Nephron (organoid): Measurements from ENCODE around the gene BSDC1.
A peak's percentile ranks its signal among the peaks of the same experiment; 100 is the strongest.

Source experiments
- H3K27ac Mint-ChIP-seq, 3 experiments: 2 replicates each; pipeline ENCODE4 v1.8.0; 2020; ENCODE audit warnings: mixed read lengths in 3 of 3, mild to moderate bottlenecking in 2 of 3, moderate library complexity in 1 of 3
- H3K27me3 Mint-ChIP-seq: 2 replicates; pipeline ENCODE4 v1.8.0; 2021; ENCODE audit warnings: low read depth, mild to moderate bottlenecking, moderate library complexity, mixed read lengths
- H3K36me3 Mint-ChIP-seq: 2 replicates; pipeline ENCODE4 v1.8.0; 2020; ENCODE audit warnings: low read depth, mixed read lengths
- H3K4me1 Mint-ChIP-seq: 2 replicates; pipeline ENCODE4 v1.8.0; 2020; ENCODE audit warnings: mixed read lengths
- H3K4me3 Mint-ChIP-seq, 3 experiments: 2 replicates each; pipeline ENCODE4 v1.8.0; 2020; ENCODE audit warnings: mild to moderate bottlenecking in 3 of 3, mixed read lengths in 3 of 3, moderate library complexity in 2 of 3
- H3K9me3 Mint-ChIP-seq: 2 replicates; pipeline ENCODE4 v1.8.0; 2020; ENCODE audit warnings: mixed read lengths
- TF ChIP-seq, protein P1 (sequence below), 3 experiments: fragments of 200-600 bp; sonication (generic); IDR thresholded peaks; one replicate each; pipeline ENCODE4 v1.5.0; 2021; ENCODE audit warnings: antibody characterized with exemption in 3 of 3; ENCODE audit not compliant: unreplicated experiment in 3 of 3

Gene BSDC1

DNA sequence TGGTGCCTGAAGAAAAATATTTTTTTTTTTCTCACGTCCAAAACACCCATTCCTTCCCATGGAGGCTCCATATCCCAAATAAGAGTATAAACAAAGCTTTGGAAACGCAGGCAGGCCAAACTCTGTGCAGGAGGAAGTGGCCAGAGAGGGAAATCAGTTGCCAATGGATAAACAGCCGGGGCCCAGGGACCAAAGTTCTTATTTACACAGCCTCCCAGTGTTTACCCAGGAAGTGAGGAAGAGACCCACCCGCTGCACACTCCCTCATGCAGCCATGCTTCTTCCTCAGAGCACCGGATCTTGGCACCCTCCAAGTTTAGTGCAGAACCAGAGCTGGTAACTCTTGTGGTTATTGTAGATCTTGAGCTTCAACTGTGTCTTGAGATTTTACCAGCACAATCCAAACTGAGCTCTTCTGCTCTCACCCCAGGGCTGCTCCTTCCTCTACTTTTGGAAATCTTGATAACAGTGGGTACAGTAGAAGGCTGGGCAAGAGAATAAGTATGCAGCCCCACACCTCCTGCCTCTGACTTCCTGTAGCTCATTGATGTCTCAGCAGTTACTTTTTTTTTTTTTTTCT is 72.4 kb downstream of the BSDC1 start:
- no peaks in the 10 kb centered on the region for H3K9me3 Mint-ChIP-seq
- no peaks in the 10 kb centered on the region for H3K27me3 Mint-ChIP-seq
- TF ChIP-seq, protein P1, sequence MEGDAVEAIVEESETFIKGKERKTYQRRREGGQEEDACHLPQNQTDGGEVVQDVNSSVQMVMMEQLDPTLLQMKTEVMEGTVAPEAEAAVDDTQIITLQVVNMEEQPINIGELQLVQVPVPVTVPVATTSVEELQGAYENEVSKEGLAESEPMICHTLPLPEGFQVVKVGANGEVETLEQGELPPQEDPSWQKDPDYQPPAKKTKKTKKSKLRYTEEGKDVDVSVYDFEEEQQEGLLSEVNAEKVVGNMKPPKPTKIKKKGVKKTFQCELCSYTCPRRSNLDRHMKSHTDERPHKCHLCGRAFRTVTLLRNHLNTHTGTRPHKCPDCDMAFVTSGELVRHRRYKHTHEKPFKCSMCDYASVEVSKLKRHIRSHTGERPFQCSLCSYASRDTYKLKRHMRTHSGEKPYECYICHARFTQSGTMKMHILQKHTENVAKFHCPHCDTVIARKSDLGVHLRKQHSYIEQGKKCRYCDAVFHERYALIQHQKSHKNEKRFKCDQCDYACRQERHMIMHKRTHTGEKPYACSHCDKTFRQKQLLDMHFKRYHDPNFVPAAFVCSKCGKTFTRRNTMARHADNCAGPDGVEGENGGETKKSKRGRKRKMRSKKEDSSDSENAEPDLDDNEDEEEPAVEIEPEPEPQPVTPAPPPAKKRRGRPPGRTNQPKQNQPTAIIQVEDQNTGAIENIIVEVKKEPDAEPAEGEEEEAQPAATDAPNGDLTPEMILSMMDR (IDR thresholded peaks at IDR 0.05; ENCODE audit: unreplicated experiment in 3 of 3): no peak
- H3K4me3 Mint-ChIP-seq: no peak overlapping the region
- peaks cover 32% of the 10 kb centered on the region for H3K36me3 Mint-ChIP-seq
- H3K4me1 Mint-ChIP-seq: no peaks in the 10 kb centered on the region
- no peak overlapping the region for H3K27ac Mint-ChIP-seq

DNA sequence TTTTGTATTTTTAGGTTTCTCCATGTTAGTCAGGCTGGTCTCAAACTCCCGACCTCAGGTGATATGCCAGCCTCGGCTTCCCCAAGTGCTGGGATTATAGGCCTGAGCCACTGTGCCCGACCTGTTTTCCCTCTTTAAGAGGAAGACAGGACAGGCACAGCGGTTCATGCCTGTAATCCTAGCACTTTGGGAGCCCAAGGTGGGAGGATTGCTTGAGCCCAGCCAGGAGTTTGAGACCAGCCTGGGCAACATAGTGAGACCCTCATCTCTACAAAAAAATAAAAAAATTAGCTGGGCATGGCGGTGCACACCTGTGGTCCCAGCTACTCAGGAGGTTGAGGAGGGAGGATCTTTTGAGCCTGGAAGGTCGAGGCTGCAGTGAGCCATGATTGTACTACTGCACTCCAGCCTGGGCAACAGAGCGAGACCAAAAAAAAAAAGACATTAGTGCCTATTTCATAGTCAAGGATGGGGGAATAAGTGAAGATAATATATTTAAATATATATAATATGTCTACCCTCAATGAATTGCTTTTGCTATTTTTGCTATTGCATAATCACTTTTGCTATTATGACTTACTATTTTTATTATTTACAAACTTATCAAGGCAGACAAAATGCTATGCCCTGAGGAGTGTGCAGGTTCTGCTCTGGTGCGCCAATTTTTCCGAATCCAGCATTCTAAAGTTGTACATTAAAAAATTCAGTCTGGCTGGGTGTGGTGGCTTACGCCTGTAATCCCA is 75.9 kb downstream of the BSDC1 start:
- Mint-ChIP-seq H3K4me1 (no peaks in the 10 kb centered on the region), H3K4me3 (no peak overlapping the region), H3K27me3 (no peaks in the 10 kb centered on the region)

DNA sequence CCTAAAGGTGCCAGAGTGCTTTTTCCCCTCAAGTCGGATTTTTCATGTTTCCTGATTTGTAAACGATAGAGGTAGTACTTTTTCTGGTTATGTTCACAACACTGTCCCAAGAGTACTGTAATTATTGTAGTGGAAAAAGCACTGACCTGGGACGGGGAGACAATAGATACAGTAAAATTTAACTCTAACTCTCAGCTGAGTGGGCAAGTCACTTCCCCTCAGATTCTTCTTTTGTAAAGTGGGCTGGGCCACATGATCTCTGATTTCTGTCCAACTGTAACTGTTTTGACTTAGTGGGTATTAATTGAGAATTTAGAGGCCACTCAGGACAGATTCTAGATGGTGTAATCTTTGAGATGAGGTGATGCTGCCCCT is 77.4 kb downstream of the BSDC1 start:
- H3K36me3 Mint-ChIP-seq: peaks cover 26% of the 10 kb centered on the region
- H3K27me3 Mint-ChIP-seq: no peaks in the 10 kb centered on the region
- peak overlapping the region in 1 of 3 experiments; percentile 5 for H3K27ac Mint-ChIP-seq
- H3K4me3 Mint-ChIP-seq: no peak overlapping the region
- no peaks in the 10 kb centered on the region for H3K9me3 Mint-ChIP-seq
- H3K4me1 Mint-ChIP-seq: no peaks in the 10 kb centered on the region
- TF ChIP-seq, protein P1 (IDR thresholded peaks at IDR 0.05; ENCODE audit: unreplicated experiment in 3 of 3): no peak

More for the DNA sequence above, 75.9 kb downstream of the BSDC1 start:
- H3K9me3 Mint-ChIP-seq: no peaks in the 10 kb centered on the region
- H3K36me3 Mint-ChIP-seq: peaks cover 30% of the 10 kb centered on the region
- no peak overlapping the region for H3K27ac Mint-ChIP-seq
- TF ChIP-seq, protein P1 (IDR thresholded peaks at IDR 0.05; ENCODE audit: unreplicated experiment in 3 of 3): no peak
